Measurements from ENCODE around the gene CDC42EP2. TPM values are rescaled to one million over a fixed set of nuclear protein-coding genes. Genes with fewer than 3 reads are reported as not detected.
A peak's percentile ranks its signal among the peaks of the same experiment; 100 is the strongest.

The CDC42EP2 gene
- total RNA-seq, 1 donor from 2014 or later, result 26.7 TPM

- H3K4me3 Mint-ChIP-seq (ENCODE audit: unreplicated experiment), result no peak overlapping the region
- no peak overlapping the region for H3K27ac Mint-ChIP-seq (ENCODE audit: unreplicated experiment)
- Histone ChIP-seq H3K4me3 (ENCODE audit: insufficient read depth, low read depth, low read length) (no peak overlapping the region), H3K4me2 (ENCODE audit: low read length) (no peak overlapping the region), H3K9ac (ENCODE audit: low read length) (no peak overlapping the region), H3K4me1 (ENCODE audit: insufficient read depth, low read length) (no peaks in the 10 kb centered on the region), H3K27me3 (ENCODE audit: insufficient read depth, low read length) (no peaks in the 10 kb centered on the region), H3K27ac (ENCODE audit: low read depth, low read length) (no peak overlapping the region), H2AFZ (ENCODE audit: low read depth, low read length) (no peak overlapping the region), H3K36me3 (ENCODE audit: insufficient read depth, low read length) (no peaks in the 10 kb centered on the region), H4K20me1 (ENCODE audit: insufficient read depth, low read length) (no peaks in the 10 kb centered on the region), H3K79me2 (ENCODE audit: insufficient read depth, low read length) (no peaks in the 10 kb centered on the region), H3K9me3 (ENCODE audit: insufficient read depth, low read depth, low read length) (no peaks in the 10 kb centered on the region)
- peaks cover 7% of the 10 kb centered on the region for H3K4me1 Mint-ChIP-seq (ENCODE audit: low read depth, unreplicated experiment)
- DNase-seq (ENCODE audit: low read depth), result no peak
- H3K27me3 Mint-ChIP-seq (ENCODE audit: low read depth, unreplicated experiment), result peaks cover 3% of the 10 kb centered on the region
- no peak for FAIRE-seq
- no peaks in the 10 kb centered on the region for H3K9me3 Mint-ChIP-seq (ENCODE audit: unreplicated experiment)
- H3K36me3 Mint-ChIP-seq (ENCODE audit: low read depth, unreplicated experiment), result peaks cover 2% of the 10 kb centered on the region
- no peak for TF ChIP-seq EZH2 (IDR thresholded peaks at IDR 0.05; ENCODE audit: insufficient read depth, low read length)
- no peak for TF ChIP-seq CTCF (IDR thresholded peaks at IDR 0.05; ENCODE audit: insufficient read depth, low read depth, low read length)
These were observed 48.3 kb downstream of the CDC42EP2 start for GRCh38 chr11:65362966-65363365.

- Histone ChIP-seq H4K20me1 (ENCODE audit: insufficient read depth, low read length) (no peaks in the 10 kb centered on the region), H3K9ac (ENCODE audit: low read length) (no peak overlapping the region), H3K4me1 (ENCODE audit: insufficient read depth, low read length) (no peaks in the 10 kb centered on the region), H2AFZ (ENCODE audit: low read depth, low read length) (no peak overlapping the region), H3K79me2 (ENCODE audit: insufficient read depth, low read length) (no peaks in the 10 kb centered on the region), H3K27me3 (ENCODE audit: insufficient read depth, low read length) (no peaks in the 10 kb centered on the region), H3K4me3 (ENCODE audit: insufficient read depth, low read depth, low read length) (no peak overlapping the region), H3K27ac (ENCODE audit: low read depth, low read length) (no peak overlapping the region), H3K9me3 (ENCODE audit: insufficient read depth, low read depth, low read length) (no peaks in the 10 kb centered on the region), H3K4me2 (ENCODE audit: low read length) (no peak overlapping the region), H3K36me3 (ENCODE audit: insufficient read depth, low read length) (no peaks in the 10 kb centered on the region)
- Mint-ChIP-seq H3K27me3 (ENCODE audit: low read depth, unreplicated experiment) (no peaks in the 10 kb centered on the region), H3K9me3 (ENCODE audit: unreplicated experiment) (no peaks in the 10 kb centered on the region), H3K36me3 (ENCODE audit: low read depth, unreplicated experiment) (peaks cover 2% of the 10 kb centered on the region), H3K4me3 (ENCODE audit: unreplicated experiment) (no peak overlapping the region), H3K27ac (ENCODE audit: unreplicated experiment) (peak overlapping the region; percentile 69), H3K4me1 (ENCODE audit: low read depth, unreplicated experiment) (peaks cover 5% of the 10 kb centered on the region)
- FAIRE-seq (no peak), DNase-seq (ENCODE audit: low read depth) (no peak)
- TF ChIP-seq CTCF (IDR thresholded peaks at IDR 0.05; ENCODE audit: insufficient read depth, low read depth, low read length), result no peak
- TF ChIP-seq EZH2 (IDR thresholded peaks at IDR 0.05; ENCODE audit: insufficient read depth, low read length), result no peak
These were observed 49.1 kb downstream of the CDC42EP2 start for GRCh38 chr11:65363770-65364169.

GRCh38 chr11:65366340-65366773 lies 51.7 kb downstream of the CDC42EP2 start:
- TF ChIP-seq EZH2 (IDR thresholded peaks at IDR 0.05; ENCODE audit: insufficient read depth, low read length), result no peak
- TF ChIP-seq CTCF (IDR thresholded peaks at IDR 0.05; ENCODE audit: insufficient read depth, low read depth, low read length), result peak; percentile 80
- DNase-seq (ENCODE audit: low read depth) (peak; percentile 61), FAIRE-seq (no peak)
- no peak overlapping the region for H3K4me2 ChIP-seq (ENCODE audit: low read length)
- Mint-ChIP-seq H3K27me3 (ENCODE audit: low read depth, unreplicated experiment) (no peaks in the 10 kb centered on the region), H3K27ac (ENCODE audit: unreplicated experiment) (no peak overlapping the region), H3K4me1 (ENCODE audit: low read depth, unreplicated experiment) (peaks cover 15% of the 10 kb centered on the region), H3K36me3 (ENCODE audit: low read depth, unreplicated experiment) (peaks cover 2% of the 10 kb centered on the region), H3K9me3 (ENCODE audit: unreplicated experiment) (no peaks in the 10 kb centered on the region), H3K4me3 (ENCODE audit: unreplicated experiment) (no peak overlapping the region)
- no peaks in the 10 kb centered on the region for H3K36me3 ChIP-seq (ENCODE audit: insufficient read depth, low read length)
- no peaks in the 10 kb centered on the region for H3K9me3 ChIP-seq (ENCODE audit: insufficient read depth, low read depth, low read length)
- H3K4me1 ChIP-seq (ENCODE audit: insufficient read depth, low read length), result peaks cover 8% of the 10 kb centered on the region
- no peak overlapping the region for H3K4me3 ChIP-seq (ENCODE audit: insufficient read depth, low read depth, low read length)
- no peak overlapping the region for H2AFZ ChIP-seq (ENCODE audit: low read depth, low read length)
- H3K79me2 ChIP-seq (ENCODE audit: insufficient read depth, low read length), result no peaks in the 10 kb centered on the region
- no peak overlapping the region for H3K9ac ChIP-seq (ENCODE audit: low read length)
- no peaks in the 10 kb centered on the region for H3K27me3 ChIP-seq (ENCODE audit: insufficient read depth, low read length)
- H3K27ac ChIP-seq (ENCODE audit: low read depth, low read length), result no peak overlapping the region
- no peaks in the 10 kb centered on the region for H4K20me1 ChIP-seq (ENCODE audit: insufficient read depth, low read length)

Data from astrocyte (in vitro differentiated cells and primary cell).